ENCODE data around the gene CYTH2.

The CYTH2 gene

GRCh38 chr19:48451624-48452023 lies 17.5 kb upstream of the CYTH2 start:
- DNase-seq (ENCODE audit: insufficient read length, low spot score): no peak
- no peak for FAIRE-seq
- no peak for TF ChIP-seq PAX5 (IDR thresholded peaks at IDR 0.05; ENCODE audit: insufficient read depth, low read length, severe bottlenecking)
- TF ChIP-seq SPI1 (IDR thresholded peaks at IDR 0.05; ENCODE audit: low read depth, low read length): no peak
- TF ChIP-seq TAF1 (IDR thresholded peaks at IDR 0.05; ENCODE audit: low read depth, low read length): no peak
- no peak for TF ChIP-seq POLR2A (IDR thresholded peaks at IDR 0.05; ENCODE audit: low read depth, low read length)
- TF ChIP-seq POLR2AphosphoS5 (IDR thresholded peaks at IDR 0.05; ENCODE audit: low read depth, low read length): no peak
- TF ChIP-seq POU2F2 (IDR thresholded peaks at IDR 0.05; ENCODE audit: low read depth, low read length): no peak

GRCh38 chr19:48452289-48453190 lies 16.6 kb upstream of the CYTH2 start:
- no peak for DNase-seq (ENCODE audit: insufficient read length, low spot score)
- TF ChIP-seq PAX5 (IDR thresholded peaks at IDR 0.05; ENCODE audit: insufficient read depth, low read length, severe bottlenecking) (no peak), POLR2A (IDR thresholded peaks at IDR 0.05; ENCODE audit: low read depth, low read length) (no peak), POLR2AphosphoS5 (IDR thresholded peaks at IDR 0.05; ENCODE audit: low read depth, low read length) (no peak), SPI1 (IDR thresholded peaks at IDR 0.05; ENCODE audit: low read depth, low read length) (no peak), POU2F2 (IDR thresholded peaks at IDR 0.05; ENCODE audit: low read depth, low read length) (no peak), TAF1 (IDR thresholded peaks at IDR 0.05; ENCODE audit: low read depth, low read length) (no peak)
- FAIRE-seq: no peak

GRCh38 chr19:48454150-48454730 lies 14.9 kb upstream of the CYTH2 start:
- no peak for DNase-seq (ENCODE audit: insufficient read length, low spot score)
- TF ChIP-seq TAF1 (IDR thresholded peaks at IDR 0.05; ENCODE audit: low read depth, low read length) (no peak), POLR2AphosphoS5 (IDR thresholded peaks at IDR 0.05; ENCODE audit: low read depth, low read length) (no peak), POLR2A (IDR thresholded peaks at IDR 0.05; ENCODE audit: low read depth, low read length) (no peak), PAX5 (IDR thresholded peaks at IDR 0.05; ENCODE audit: insufficient read depth, low read length, severe bottlenecking) (no peak), SPI1 (IDR thresholded peaks at IDR 0.05; ENCODE audit: low read depth, low read length) (no peak), POU2F2 (IDR thresholded peaks at IDR 0.05; ENCODE audit: low read depth, low read length) (no peak)
- no peak for FAIRE-seq

- DNase-seq (ENCODE audit: insufficient read length, low spot score): no peak
- no peak for TF ChIP-seq POLR2AphosphoS5 (IDR thresholded peaks at IDR 0.05; ENCODE audit: low read depth, low read length)
- no peak for TF ChIP-seq POU2F2 (IDR thresholded peaks at IDR 0.05; ENCODE audit: low read depth, low read length)
- no peak for TF ChIP-seq PAX5 (IDR thresholded peaks at IDR 0.05; ENCODE audit: insufficient read depth, low read length, severe bottlenecking)
- no peak for TF ChIP-seq POLR2A (IDR thresholded peaks at IDR 0.05; ENCODE audit: low read depth, low read length)
- TF ChIP-seq SPI1 (IDR thresholded peaks at IDR 0.05; ENCODE audit: low read depth, low read length): no peak
- no peak for TF ChIP-seq TAF1 (IDR thresholded peaks at IDR 0.05; ENCODE audit: low read depth, low read length)
- FAIRE-seq: no peak
These were observed 13.8 kb upstream of the CYTH2 start, which contains the start of gene KCNJ14 for GRCh38 chr19:48455171-48455907. Gene KCNJ14 (plus strand): TSS chr19:48455574. CDS start chr19:48461725, 6,151 bp downstream.

GRCh38 chr19:48455908-48456562 lies 13.1 kb upstream of the CYTH2 start:
- no peak for TF ChIP-seq PAX5 (IDR thresholded peaks at IDR 0.05; ENCODE audit: insufficient read depth, low read length, severe bottlenecking)
- TF ChIP-seq TAF1 (IDR thresholded peaks at IDR 0.05; ENCODE audit: low read depth, low read length): no peak
- TF ChIP-seq POLR2AphosphoS5 (IDR thresholded peaks at IDR 0.05; ENCODE audit: low read depth, low read length): 0 out of 2 replicates have a peak, but pooled peaks have one; percentile 27
- no peak for TF ChIP-seq SPI1 (IDR thresholded peaks at IDR 0.05; ENCODE audit: low read depth, low read length)
- 0 out of 2 replicates have a peak, but pooled peaks have one; percentile 8 for TF ChIP-seq POLR2A (IDR thresholded peaks at IDR 0.05; ENCODE audit: low read depth, low read length)
- TF ChIP-seq POU2F2 (IDR thresholded peaks at IDR 0.05; ENCODE audit: low read depth, low read length): no peak
- DNase-seq (ENCODE audit: insufficient read length, low spot score) (no peak), FAIRE-seq (no peak)

GRCh38 chr19:48456864-48457263 lies 12.3 kb upstream of the CYTH2 start:
- DNase-seq (ENCODE audit: insufficient read length, low spot score) (no peak), FAIRE-seq (no peak)
- TF ChIP-seq POLR2A (IDR thresholded peaks at IDR 0.05; ENCODE audit: low read depth, low read length): no peak
- TF ChIP-seq SPI1 (IDR thresholded peaks at IDR 0.05; ENCODE audit: low read depth, low read length): no peak
- no peak for TF ChIP-seq POU2F2 (IDR thresholded peaks at IDR 0.05; ENCODE audit: low read depth, low read length)
- TF ChIP-seq TAF1 (IDR thresholded peaks at IDR 0.05; ENCODE audit: low read depth, low read length): no peak
- no peak for TF ChIP-seq POLR2AphosphoS5 (IDR thresholded peaks at IDR 0.05; ENCODE audit: low read depth, low read length)
- no peak for TF ChIP-seq PAX5 (IDR thresholded peaks at IDR 0.05; ENCODE audit: insufficient read depth, low read length, severe bottlenecking)

GRCh38 chr19:48458016-48458415 lies 11.2 kb upstream of the CYTH2 start:
- peak; percentile 50 for FAIRE-seq
- DNase-seq (ENCODE audit: insufficient read length, low spot score): no peak
- TF ChIP-seq POLR2AphosphoS5 (IDR thresholded peaks at IDR 0.05; ENCODE audit: low read depth, low read length) (no peak), PAX5 (IDR thresholded peaks at IDR 0.05; ENCODE audit: insufficient read depth, low read length, severe bottlenecking) (no peak), POU2F2 (IDR thresholded peaks at IDR 0.05; ENCODE audit: low read depth, low read length) (no peak), TAF1 (IDR thresholded peaks at IDR 0.05; ENCODE audit: low read depth, low read length) (no peak), SPI1 (IDR thresholded peaks at IDR 0.05; ENCODE audit: low read depth, low read length) (no peak), POLR2A (IDR thresholded peaks at IDR 0.05; ENCODE audit: low read depth, low read length) (no peak)

GRCh38 chr19:48461651-48461981 lies 7.6 kb upstream of the CYTH2 start:
- TF ChIP-seq POLR2A (IDR thresholded peaks at IDR 0.05; ENCODE audit: low read depth, low read length) (no peak), POLR2AphosphoS5 (IDR thresholded peaks at IDR 0.05; ENCODE audit: low read depth, low read length) (no peak)
- no peak for FAIRE-seq
- no peak for DNase-seq (ENCODE audit: insufficient read length, low spot score)
